H1 (cell line): ENCODE data around the gene MGAT5.

Source experiments
- CHD1 ChIP-seq: IDR thresholded peaks from 2 replicates; pipeline ENCODE4 v1.6.1; 2012; ENCODE audit warnings: low read depth, low read length, improper control_type of control experiment
- JUN ChIP-seq: IDR thresholded peaks from 2 replicates; pipeline ENCODE4 v1.6.1; 2011; ENCODE audit warnings: low read depth, mild to moderate bottlenecking, improper control_type of control experiment, low read length
- KDM5A ChIP-seq: fragments of 200-600 bp; IDR thresholded peaks from 2 replicates; pipeline ENCODE4 v1.7.1; 2012; ENCODE audit warnings: mild to moderate bottlenecking, low read length, inconsistent platforms, mixed read lengths
- SP1 ChIP-seq: IDR thresholded peaks from 2 replicates; pipeline ENCODE4 v1.6.1; 2011; ENCODE audit warnings: low read depth, low read length
- SRF ChIP-seq: IDR thresholded peaks from 2 replicates; pipeline ENCODE4 v1.6.1; 2011; ENCODE audit warnings: mild to moderate bottlenecking, low read depth, low read length, moderate library complexity
- TF ChIP-seq, protein P1 (sequence below), 3 experiments: IDR thresholded peaks; 1 replicate in 2 of 3; 2 replicates in 1 of 3; pipeline versions ENCODE4 v1.5.1 to v1.6.1; 2011; ENCODE audit warnings: low read length in 3 of 3, mild to moderate bottlenecking in 3 of 3, inconsistent platforms in 2 of 3, low read depth in 1 of 3, moderate library complexity in 1 of 3; ENCODE audit not compliant: insufficient read depth in 1 of 3; ENCODE audit errors: control extremely low read depth in 1 of 3
- TF ChIP-seq, protein P2 (sequence below): IDR thresholded peaks from 2 replicates; pipeline ENCODE4 v1.6.1; 2012; ENCODE audit warnings: low read length, inconsistent platforms

DNA sequence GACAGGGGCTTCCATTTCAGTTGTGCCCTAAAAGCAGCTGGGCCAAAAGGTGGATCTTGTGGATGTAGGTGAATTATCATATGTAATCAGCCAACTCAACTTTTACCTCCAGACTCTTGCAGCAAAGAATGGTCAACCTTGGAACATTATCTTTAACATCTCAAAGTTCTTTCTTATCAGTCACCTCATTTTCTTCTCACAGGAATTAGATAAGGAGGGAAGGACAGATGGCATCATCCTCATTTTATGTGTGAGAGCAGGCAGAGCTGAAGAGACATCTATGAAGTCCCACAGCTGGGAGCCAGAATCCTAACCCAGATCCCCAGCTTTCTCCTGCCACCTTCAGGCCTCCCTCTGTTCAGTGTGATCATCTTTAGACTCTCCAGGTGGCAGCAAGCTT is 182.1 kb downstream of the MGAT5 start:
- TF ChIP-seq SP1 = no peak
- no peak for TF ChIP-seq CHD1
- TF ChIP-seq SRF = no peak
- TF ChIP-seq JUN = no peak
- TF ChIP-seq, protein P1, sequence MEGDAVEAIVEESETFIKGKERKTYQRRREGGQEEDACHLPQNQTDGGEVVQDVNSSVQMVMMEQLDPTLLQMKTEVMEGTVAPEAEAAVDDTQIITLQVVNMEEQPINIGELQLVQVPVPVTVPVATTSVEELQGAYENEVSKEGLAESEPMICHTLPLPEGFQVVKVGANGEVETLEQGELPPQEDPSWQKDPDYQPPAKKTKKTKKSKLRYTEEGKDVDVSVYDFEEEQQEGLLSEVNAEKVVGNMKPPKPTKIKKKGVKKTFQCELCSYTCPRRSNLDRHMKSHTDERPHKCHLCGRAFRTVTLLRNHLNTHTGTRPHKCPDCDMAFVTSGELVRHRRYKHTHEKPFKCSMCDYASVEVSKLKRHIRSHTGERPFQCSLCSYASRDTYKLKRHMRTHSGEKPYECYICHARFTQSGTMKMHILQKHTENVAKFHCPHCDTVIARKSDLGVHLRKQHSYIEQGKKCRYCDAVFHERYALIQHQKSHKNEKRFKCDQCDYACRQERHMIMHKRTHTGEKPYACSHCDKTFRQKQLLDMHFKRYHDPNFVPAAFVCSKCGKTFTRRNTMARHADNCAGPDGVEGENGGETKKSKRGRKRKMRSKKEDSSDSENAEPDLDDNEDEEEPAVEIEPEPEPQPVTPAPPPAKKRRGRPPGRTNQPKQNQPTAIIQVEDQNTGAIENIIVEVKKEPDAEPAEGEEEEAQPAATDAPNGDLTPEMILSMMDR (IDR thresholded peaks at IDR 0.05; ENCODE audit: control extremely low read depth in 1 of 3, insufficient read depth in 1 of 3, low read depth in 1 of 3, low read length in 3 of 3) = no peak
- TF ChIP-seq, protein P2, sequence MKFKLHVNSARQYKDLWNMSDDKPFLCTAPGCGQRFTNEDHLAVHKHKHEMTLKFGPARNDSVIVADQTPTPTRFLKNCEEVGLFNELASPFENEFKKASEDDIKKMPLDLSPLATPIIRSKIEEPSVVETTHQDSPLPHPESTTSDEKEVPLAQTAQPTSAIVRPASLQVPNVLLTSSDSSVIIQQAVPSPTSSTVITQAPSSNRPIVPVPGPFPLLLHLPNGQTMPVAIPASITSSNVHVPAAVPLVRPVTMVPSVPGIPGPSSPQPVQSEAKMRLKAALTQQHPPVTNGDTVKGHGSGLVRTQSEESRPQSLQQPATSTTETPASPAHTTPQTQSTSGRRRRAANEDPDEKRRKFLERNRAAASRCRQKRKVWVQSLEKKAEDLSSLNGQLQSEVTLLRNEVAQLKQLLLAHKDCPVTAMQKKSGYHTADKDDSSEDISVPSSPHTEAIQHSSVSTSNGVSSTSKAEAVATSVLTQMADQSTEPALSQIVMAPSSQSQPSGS = no peak
- no peak for TF ChIP-seq KDM5A
